DMS53 treated with DMSO at 0.1 percent for 48 hours (cell line): ENCODE measurements around the gene LCNL1.
A peak's percentile ranks its signal among the peaks of the same experiment; 100 is the strongest.
"Not testable (repeated sequence)": the region's sequence is repeated elsewhere in the genome, so short reads cannot be mapped to it uniquely, and the experiment has no call there.

ENCODE experiments used
- DNase-seq: peaks from one replicate; lab custom pipeline; 2025; ENCODE audit not compliant: unreplicated experiment; lab: John Stamatoyannopoulos, UW

LCNL1 gene

GRCh38 chr9:136990242-136990911, 7.6 kb downstream of the LCNL1 start:
- DNase-seq, result no peak

GRCh38 chr9:136991993-136992818, 9.4 kb downstream of the LCNL1 start, which contains the start of gene PAXX:
Gene PAXX, plus strand, starts transcription at chr9:136992422. Its CDS starts 22 bp downstream, at chr9:136992444.
- DNase-seq, result peak; percentile 76

- DNase-seq, result no peak
Measured at GRCh38 chr9:136992819-136993369, 10.1 kb downstream of the LCNL1 start.

- DNase-seq, result no peak
Measured at GRCh38 chr9:136994180-136994887, 11.5 kb downstream of the LCNL1 start.

GRCh38 chr9:136994888-136995230, 12.1 kb downstream of the LCNL1 start:
- peak; percentile 41 for DNase-seq

GRCh38 chr9:136995362-136995761, 12.6 kb downstream of the LCNL1 start:
- peak; percentile 43 for DNase-seq

- no peak for DNase-seq
Measured at GRCh38 chr9:136995772-136996311, 13.0 kb downstream of the LCNL1 start.

- no peak for DNase-seq
Measured at GRCh38 chr9:136996361-136997292, 13.8 kb downstream of the LCNL1 start, which contains the start of gene CLIC3. Gene CLIC3, minus strand, starts transcription at chr9:136996568. Its CDS starts 25 bp downstream, at chr9:136996543.

GRCh38 chr9:136997371-136997770, 14.6 kb downstream of the LCNL1 start:
- no peak for DNase-seq

- no peak for DNase-seq
Measured at GRCh38 chr9:136997830-136998234, 15.0 kb downstream of the LCNL1 start.

- no peak for DNase-seq
Measured at GRCh38 chr9:137000177-137000930, 17.6 kb downstream of the LCNL1 start.

GRCh38 chr9:137001857-137002645, 19.3 kb downstream of the LCNL1 start:
- DNase-seq, result no peak

GRCh38 chr9:137002646-137003041, 19.9 kb downstream of the LCNL1 start:
- DNase-seq, result no peak

GRCh38 chr9:137004285-137004684, 21.5 kb downstream of the LCNL1 start:
- not testable (repeated sequence) for DNase-seq

GRCh38 chr9:137006116-137007003, 23.6 kb downstream of the LCNL1 start:
- no peak for DNase-seq

GRCh38 chr9:137007108-137007815, 24.5 kb downstream of the LCNL1 start:
- peak; percentile 18 for DNase-seq

GRCh38 chr9:137007816-137008270, 25.1 kb downstream of the LCNL1 start:
- no peak for DNase-seq
